ENCODE results near the gene DEFB121.

DNA sequence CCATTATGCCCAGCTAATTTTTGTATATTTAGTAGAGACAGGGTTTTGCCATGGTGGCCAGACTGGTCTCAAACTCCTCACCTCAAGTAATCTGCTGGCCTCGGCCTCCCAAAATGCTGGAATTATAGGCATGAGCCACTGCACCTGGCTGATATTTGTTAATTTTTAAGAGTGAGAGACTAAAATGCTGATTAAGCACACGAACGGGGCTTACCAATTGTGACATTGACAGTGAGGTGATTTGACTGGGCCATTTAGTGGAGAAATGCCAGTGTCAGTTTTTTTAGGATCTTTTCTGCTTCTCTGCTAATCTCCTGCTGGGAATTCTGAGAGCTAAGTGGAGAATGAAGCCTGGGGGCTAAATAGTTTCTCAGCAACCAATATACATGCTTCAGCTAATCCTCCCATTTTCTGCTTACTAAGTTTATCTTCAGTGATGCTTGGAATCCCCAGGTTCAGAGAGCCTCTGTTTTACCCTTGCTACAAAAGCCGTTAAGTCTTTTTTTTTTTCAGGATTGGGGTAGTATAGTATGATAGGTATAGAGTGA, 24.6 kb upstream of the DEFB121 start:
- TF ChIP-seq POLR2A (IDR thresholded peaks at IDR 0.05; ENCODE audit: low read length) (no peak), GATA1 (IDR thresholded peaks at IDR 0.05; ENCODE audit: low read depth, low read length) (no peak)

Measured in erythroblast (primary cell).